Measurements from ENCODE around the gene HGF. TPM values are rescaled to one million over a fixed set of nuclear protein-coding genes. Genes with fewer than 3 reads are reported as not detected.

HGF gene
- total and polyA plus RNA-seq, 7 experiments from 2014 or later: 1.4 to 4.3 TPM; not detected in 5

GRCh38 chr7:81709836-81710235, 60.0 kb downstream of the HGF start:
- Histone ChIP-seq H3K4me1 (ENCODE audit: control insufficient read depth in 2 of 2, insufficient read depth in 2 of 2, low read length in 2 of 2) (no peaks in the 10 kb centered on the region), H3K27ac (ENCODE audit: low read depth, low read length) (no peak overlapping the region), H3K27me3 (ENCODE audit: control insufficient read depth in 2 of 2, insufficient read depth in 2 of 2, low read length in 2 of 2) (no peaks in the 10 kb centered on the region), H3K9me3 (ENCODE audit: control insufficient read depth in 2 of 3, low read length in 3 of 3) (no peaks in the 10 kb centered on the region), H3K4me3 (ENCODE audit: low read length) (no peak overlapping the region), H3K36me3 (ENCODE audit: control insufficient read depth in 2 of 3, insufficient read depth in 3 of 3, low read length in 3 of 3) (no peaks in the 10 kb centered on the region)
- Mint-ChIP-seq H3K4me3 (no peak overlapping the region), H3K27me3 (no peaks in the 10 kb centered on the region), H3K36me3 (no peaks in the 10 kb centered on the region), H3K27ac (no peak overlapping the region), H3K9me3 (peaks cover 0 to 4% (median 0%) of the 10 kb centered on the region in 11 donors), H3K4me1 (no peaks in the 10 kb centered on the region)
- ChIA-PET POLR2A (no interaction called here), CTCF (no interaction called here)
- DNase-seq (no peak), ATAC-seq (no peak)
- intact Hi-C loops (cut with micrococcal nuclease): no loop called here

- no peak for ATAC-seq
- ChIA-PET CTCF (no interaction called here), POLR2A (no interaction called here)
- no peaks in the 10 kb centered on the region for H3K27me3 ChIP-seq (ENCODE audit: control insufficient read depth in 2 of 2, insufficient read depth in 2 of 2, low read length in 2 of 2)
- peaks cover 0 to 1% (median 0%) of the 10 kb centered on the region in 11 donors for H3K9me3 Mint-ChIP-seq
- DNase-seq: no peak
- H3K4me1 Mint-ChIP-seq: no peaks in the 10 kb centered on the region
- H3K4me1 ChIP-seq (ENCODE audit: control insufficient read depth in 2 of 2, insufficient read depth in 2 of 2, low read length in 2 of 2): no peaks in the 10 kb centered on the region
- H3K4me3 ChIP-seq (ENCODE audit: low read length): no peak overlapping the region
- no peak overlapping the region for H3K27ac Mint-ChIP-seq
- no peaks in the 10 kb centered on the region for H3K9me3 ChIP-seq (ENCODE audit: control insufficient read depth in 2 of 3, low read length in 3 of 3)
- H3K36me3 Mint-ChIP-seq: no peaks in the 10 kb centered on the region
- H3K4me3 Mint-ChIP-seq: no peak overlapping the region
- no peaks in the 10 kb centered on the region for H3K27me3 Mint-ChIP-seq
- no peak overlapping the region for H3K27ac ChIP-seq (ENCODE audit: low read depth, low read length)
- intact Hi-C loops (cut with micrococcal nuclease): no loop called here
- no peaks in the 10 kb centered on the region for H3K36me3 ChIP-seq (ENCODE audit: control insufficient read depth in 2 of 3, insufficient read depth in 3 of 3, low read length in 3 of 3)
These were observed 61.9 kb downstream of the HGF start for GRCh38 chr7:81707966-81708365.

- H3K9me3 ChIP-seq (ENCODE audit: control insufficient read depth in 2 of 3, low read length in 3 of 3): no peaks in the 10 kb centered on the region
- CTCF ChIA-PET: no interaction called here
- Mint-ChIP-seq H3K27me3 (no peaks in the 10 kb centered on the region), H3K36me3 (no peaks in the 10 kb centered on the region), H3K4me3 (no peak overlapping the region), H3K4me1 (no peaks in the 10 kb centered on the region), H3K27ac (no peak overlapping the region), H3K9me3 (peaks cover 0 to 1% (median 0%) of the 10 kb centered on the region in 11 donors)
- no peaks in the 10 kb centered on the region for H3K36me3 ChIP-seq (ENCODE audit: control insufficient read depth in 2 of 3, insufficient read depth in 3 of 3, low read length in 3 of 3)
- intact Hi-C loops (cut with micrococcal nuclease): no loop called here
- H3K27ac ChIP-seq (ENCODE audit: low read depth, low read length): no peak overlapping the region
- DNase-seq (no peak), ATAC-seq (no peak)
- no peaks in the 10 kb centered on the region for H3K27me3 ChIP-seq (ENCODE audit: control insufficient read depth in 2 of 2, insufficient read depth in 2 of 2, low read length in 2 of 2)
- no peak overlapping the region for H3K4me3 ChIP-seq (ENCODE audit: low read length)
- POLR2A ChIA-PET: no interaction called here
- no peaks in the 10 kb centered on the region for H3K4me1 ChIP-seq (ENCODE audit: control insufficient read depth in 2 of 2, insufficient read depth in 2 of 2, low read length in 2 of 2)
These were observed 62.7 kb downstream of the HGF start for GRCh38 chr7:81707196-81707595.

GRCh38 chr7:81705206-81705605, 64.6 kb downstream of the HGF start:
- Mint-ChIP-seq H3K36me3 (no peaks in the 10 kb centered on the region), H3K4me1 (no peaks in the 10 kb centered on the region)

GRCh38 chr7:81704595-81704994, 65.3 kb downstream of the HGF start:
- no peaks in the 10 kb centered on the region for H3K36me3 ChIP-seq (ENCODE audit: control insufficient read depth in 2 of 3, insufficient read depth in 3 of 3, low read length in 3 of 3)
- Mint-ChIP-seq H3K4me3 (no peak overlapping the region), H3K9me3 (peaks cover 0 to 1% (median 0%) of the 10 kb centered on the region in 11 donors), H3K27ac (no peak overlapping the region), H3K27me3 (no peaks in the 10 kb centered on the region), H3K36me3 (no peaks in the 10 kb centered on the region), H3K4me1 (no peaks in the 10 kb centered on the region)
- intact Hi-C loops (cut with micrococcal nuclease): no loop called here
- no peak for DNase-seq
- no peaks in the 10 kb centered on the region for H3K9me3 ChIP-seq (ENCODE audit: control insufficient read depth in 2 of 3, low read length in 3 of 3)
- no peak overlapping the region for H3K27ac ChIP-seq (ENCODE audit: low read depth, low read length)
- H3K27me3 ChIP-seq (ENCODE audit: control insufficient read depth in 2 of 2, insufficient read depth in 2 of 2, low read length in 2 of 2): no peaks in the 10 kb centered on the region
- H3K4me1 ChIP-seq (ENCODE audit: control insufficient read depth in 2 of 2, insufficient read depth in 2 of 2, low read length in 2 of 2): no peaks in the 10 kb centered on the region
- no peak overlapping the region for H3K4me3 ChIP-seq (ENCODE audit: low read length)
- ATAC-seq: no peak
- POLR2A ChIA-PET: no interaction called here
- CTCF ChIA-PET: no interaction called here

More at GRCh38 chr7:81705206-81705605, 64.6 kb downstream of the HGF start:
- Histone ChIP-seq H3K9me3 (ENCODE audit: control insufficient read depth in 2 of 3, low read length in 3 of 3) (no peaks in the 10 kb centered on the region), H3K27ac (ENCODE audit: low read depth, low read length) (no peak overlapping the region), H3K36me3 (ENCODE audit: control insufficient read depth in 2 of 3, insufficient read depth in 3 of 3, low read length in 3 of 3) (no peaks in the 10 kb centered on the region), H3K27me3 (ENCODE audit: control insufficient read depth in 2 of 2, insufficient read depth in 2 of 2, low read length in 2 of 2) (no peaks in the 10 kb centered on the region), H3K4me3 (ENCODE audit: low read length) (no peak overlapping the region), H3K4me1 (ENCODE audit: control insufficient read depth in 2 of 2, insufficient read depth in 2 of 2, low read length in 2 of 2) (no peaks in the 10 kb centered on the region)
- ATAC-seq: no peak
- Mint-ChIP-seq H3K9me3 (peaks cover 0 to 1% (median 0%) of the 10 kb centered on the region in 11 donors), H3K4me3 (no peak overlapping the region), H3K27me3 (no peaks in the 10 kb centered on the region), H3K27ac (no peak overlapping the region)
- ChIA-PET CTCF (no interaction called here), POLR2A (no interaction called here)
- no peak for DNase-seq
- intact Hi-C loops (cut with micrococcal nuclease): no loop called here

GRCh38 chr7:81698965-81699364, 70.9 kb downstream of the HGF start:
- no peaks in the 10 kb centered on the region for H3K36me3 Mint-ChIP-seq
- peaks cover 0 to 3% (median 0%) of the 10 kb centered on the region in 11 donors for H3K9me3 Mint-ChIP-seq
- ChIA-PET POLR2A (no interaction called here), CTCF (no interaction called here)
- no peaks in the 10 kb centered on the region for H3K4me1 Mint-ChIP-seq
- no peaks in the 10 kb centered on the region for H3K9me3 ChIP-seq (ENCODE audit: control insufficient read depth in 2 of 3, low read length in 3 of 3)
- intact Hi-C loops (cut with micrococcal nuclease): no loop called here
- no peaks in the 10 kb centered on the region for H3K4me1 ChIP-seq (ENCODE audit: control insufficient read depth in 2 of 2, insufficient read depth in 2 of 2, low read length in 2 of 2)
- no peak overlapping the region for H3K4me3 Mint-ChIP-seq
- no peak overlapping the region for H3K27ac Mint-ChIP-seq
- no peaks in the 10 kb centered on the region for H3K27me3 ChIP-seq (ENCODE audit: control insufficient read depth in 2 of 2, insufficient read depth in 2 of 2, low read length in 2 of 2)
- no peak overlapping the region for H3K4me3 ChIP-seq (ENCODE audit: low read length)
- ATAC-seq: no peak
- no peak for DNase-seq
- no peaks in the 10 kb centered on the region for H3K27me3 Mint-ChIP-seq
- no peaks in the 10 kb centered on the region for H3K36me3 ChIP-seq (ENCODE audit: control insufficient read depth in 2 of 3, insufficient read depth in 3 of 3, low read length in 3 of 3)
- H3K27ac ChIP-seq (ENCODE audit: low read depth, low read length): no peak overlapping the region

GRCh38 chr7:81694711-81695110, 75.1 kb downstream of the HGF start:
- Histone ChIP-seq H3K4me3 (ENCODE audit: low read length) (no peak overlapping the region), H3K36me3 (ENCODE audit: control insufficient read depth in 2 of 3, insufficient read depth in 3 of 3, low read length in 3 of 3) (no peaks in the 10 kb centered on the region), H3K27me3 (ENCODE audit: control insufficient read depth in 2 of 2, insufficient read depth in 2 of 2, low read length in 2 of 2) (no peaks in the 10 kb centered on the region), H3K9me3 (ENCODE audit: control insufficient read depth in 2 of 3, low read length in 3 of 3) (no peaks in the 10 kb centered on the region), H3K27ac (ENCODE audit: low read depth, low read length) (no peak overlapping the region), H3K4me1 (ENCODE audit: control insufficient read depth in 2 of 2, insufficient read depth in 2 of 2, low read length in 2 of 2) (no peaks in the 10 kb centered on the region)
- Mint-ChIP-seq H3K36me3 (no peaks in the 10 kb centered on the region), H3K4me1 (no peaks in the 10 kb centered on the region), H3K9me3 (peaks cover 0 to 8% (median 0%) of the 10 kb centered on the region in 11 donors), H3K4me3 (no peak overlapping the region), H3K27ac (no peak overlapping the region), H3K27me3 (no peaks in the 10 kb centered on the region)
- POLR2A ChIA-PET: no interaction called here
- DNase-seq: no peak
- intact Hi-C loops (cut with micrococcal nuclease): no loop called here
- no peak for ATAC-seq
- CTCF ChIA-PET: no interaction called here

All from naive thymus-derived CD4-positive, alpha-beta T cell (primary cell).